Spleen (tissue), 7 donors: Measurements from ENCODE around the gene GPAM.

Experiments used
- CTCF ChIP-seq, 11 experiments: fragments of 200-600 bp in 7 of 11; fragments of 450-650 bp in 4 of 11; sonication (generic) in 4 of 11; IDR thresholded peaks in 8 of 11; conservative IDR thresholded peaks in 3 of 11; 1 replicate in 7 of 11; 2 replicates in 4 of 11; pipeline versions ENCODE4 v1.4.0 to v1.8.0; 2016 to 2021; ENCODE audit warnings: antibody characterized with exemption in 11 of 11, inconsistent platforms in 4 of 11, mild to moderate bottlenecking in 1 of 11
- POLR2A ChIP-seq, 3 donors: fragments of 450-650 bp; IDR thresholded peaks; one replicate each; pipeline ENCODE4 v1.5.1; 2017; ENCODE audit warnings: antibody characterized with exemption in 3 of 3, mild to moderate bottlenecking in 1 of 3
- POLR2AphosphoS5 ChIP-seq, 3 donors: sonication (generic); formaldehyde crosslinking; IDR thresholded peaks; one replicate each; pipeline ENCODE4 v1.5.1; 2017; ENCODE audit warnings: antibody characterized with exemption in 3 of 3
- donor health status: DM: no; HTN: no; CAD: no; lungs with moderate emphysema.
- donor health status: DM: no; HTN: no; CAD: no.
- donor health status: DM: no; HTN: no; CAD: no.

- no peak for TF ChIP-seq POLR2A (IDR thresholded peaks at IDR 0.05)
- no peak for TF ChIP-seq CTCF (IDR thresholded peaks at IDR 0.05 in 8 of 11, conservative IDR thresholded peaks at IDR 0.05 in 3 of 11)
- no peak for TF ChIP-seq POLR2AphosphoS5 (IDR thresholded peaks at IDR 0.05)
These were observed 4.0 kb upstream of the GPAM start for GRCh38 chr10:112187527-112187926.
